ENCODE results near the gene IFIT1.
"Not testable (repeated sequence)": the region's sequence is repeated elsewhere in the genome, so short reads cannot be mapped to it uniquely, and the experiment has no call there.

DNA sequence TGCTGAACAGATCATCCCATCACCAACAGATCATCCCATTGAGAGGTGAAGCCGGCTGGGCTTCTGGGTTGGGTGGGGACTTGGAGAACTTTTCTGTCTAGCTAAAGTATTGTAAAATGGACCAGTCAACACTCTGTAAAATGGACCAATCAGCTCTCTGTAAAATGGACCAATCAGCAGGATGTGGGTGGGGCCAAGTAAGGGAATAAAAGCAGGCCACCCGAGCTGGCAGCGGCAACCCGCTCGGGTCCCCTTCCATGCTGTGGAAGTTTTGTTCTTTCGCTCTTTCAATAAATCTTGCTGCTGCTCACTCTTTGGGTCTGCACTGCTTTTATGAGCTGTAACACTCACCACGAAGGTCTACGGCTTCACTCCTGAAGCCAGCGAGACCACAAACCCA, 13.8 kb downstream of the IFIT1 start:
- TF ChIP-seq, protein P1, sequence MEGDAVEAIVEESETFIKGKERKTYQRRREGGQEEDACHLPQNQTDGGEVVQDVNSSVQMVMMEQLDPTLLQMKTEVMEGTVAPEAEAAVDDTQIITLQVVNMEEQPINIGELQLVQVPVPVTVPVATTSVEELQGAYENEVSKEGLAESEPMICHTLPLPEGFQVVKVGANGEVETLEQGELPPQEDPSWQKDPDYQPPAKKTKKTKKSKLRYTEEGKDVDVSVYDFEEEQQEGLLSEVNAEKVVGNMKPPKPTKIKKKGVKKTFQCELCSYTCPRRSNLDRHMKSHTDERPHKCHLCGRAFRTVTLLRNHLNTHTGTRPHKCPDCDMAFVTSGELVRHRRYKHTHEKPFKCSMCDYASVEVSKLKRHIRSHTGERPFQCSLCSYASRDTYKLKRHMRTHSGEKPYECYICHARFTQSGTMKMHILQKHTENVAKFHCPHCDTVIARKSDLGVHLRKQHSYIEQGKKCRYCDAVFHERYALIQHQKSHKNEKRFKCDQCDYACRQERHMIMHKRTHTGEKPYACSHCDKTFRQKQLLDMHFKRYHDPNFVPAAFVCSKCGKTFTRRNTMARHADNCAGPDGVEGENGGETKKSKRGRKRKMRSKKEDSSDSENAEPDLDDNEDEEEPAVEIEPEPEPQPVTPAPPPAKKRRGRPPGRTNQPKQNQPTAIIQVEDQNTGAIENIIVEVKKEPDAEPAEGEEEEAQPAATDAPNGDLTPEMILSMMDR (IDR thresholded peaks at IDR 0.05), result not testable (repeated sequence)
- not testable (repeated sequence) for TF ChIP-seq POLR2A (IDR thresholded peaks at IDR 0.05)
